Astrocyte (in vitro differentiated cells and primary cell): ENCODE measurements around the gene TMEM79. TPM values are rescaled to one million over a fixed set of nuclear protein-coding genes. Genes with fewer than 3 reads are reported as not detected.

Experiments
- DNase-seq: peaks from one replicate; pipeline ENCODE4 v3.0.0-alpha.2; 2010; ENCODE audit warnings: low read depth
- FAIRE-seq: peaks from 2 replicates; lab custom pipeline; 2011; peaks lifted over from hg19 to GRCh38; lab: Jason Lieb, UNC
- H2AFZ ChIP-seq: 2 replicates; pipeline ENCODE4 v1.6.0; 2012; ENCODE audit warnings: low read depth, low read length, inconsistent platforms
- H3K27ac ChIP-seq: 2 replicates; pipeline ENCODE4 v1.5.1; 2011; ENCODE audit warnings: low read depth, low read length, inconsistent platforms
- H3K27me3 ChIP-seq: 2 replicates; pipeline ENCODE4 v1.6.0; 2011; ENCODE audit warnings: low read length, inconsistent platforms; ENCODE audit not compliant: insufficient read depth
- H3K36me3 ChIP-seq: 2 replicates; pipeline ENCODE4 v1.5.1; 2011; ENCODE audit warnings: low read length, inconsistent platforms; ENCODE audit not compliant: insufficient read depth
- H3K4me1 ChIP-seq: 2 replicates; pipeline ENCODE4 v1.5.1; 2011; ENCODE audit warnings: low read length, inconsistent platforms; ENCODE audit not compliant: insufficient read depth
- H3K4me2 ChIP-seq: 2 replicates; pipeline ENCODE4 v1.6.0; 2012; ENCODE audit warnings: low read length, inconsistent platforms
- H3K4me3 ChIP-seq: 2 replicates; pipeline ENCODE4 v1.5.1; 2011; ENCODE audit warnings: low read depth, mild to moderate bottlenecking, low read length, inconsistent platforms; ENCODE audit not compliant: insufficient read depth
- H3K79me2 ChIP-seq: 2 replicates; pipeline ENCODE4 v1.6.0; 2012; ENCODE audit warnings: mild to moderate bottlenecking, low read length, inconsistent platforms; ENCODE audit not compliant: insufficient read depth
- H3K9ac ChIP-seq: 2 replicates; pipeline ENCODE4 v1.6.0; 2012; ENCODE audit warnings: mild to moderate bottlenecking, low read length, inconsistent platforms
- H3K9me3 ChIP-seq: 2 replicates; pipeline ENCODE4 v1.5.1; 2012; ENCODE audit warnings: low read depth, mild to moderate bottlenecking, low read length, inconsistent platforms; ENCODE audit not compliant: insufficient read depth
- H4K20me1 ChIP-seq: 2 replicates; pipeline ENCODE4 v1.6.0; 2012; ENCODE audit warnings: low read length, inconsistent platforms; ENCODE audit not compliant: insufficient read depth
- H3K27ac Mint-ChIP-seq: one replicate; pipeline ENCODE4 v1.8.0; 2021; ENCODE audit warnings: mild to moderate bottlenecking, mixed read lengths; ENCODE audit not compliant: unreplicated experiment
- H3K27me3 Mint-ChIP-seq: one replicate; pipeline ENCODE4 v1.8.0; 2021; ENCODE audit warnings: low read depth, mixed read lengths; ENCODE audit not compliant: unreplicated experiment
- H3K36me3 Mint-ChIP-seq: one replicate; pipeline ENCODE4 v1.8.0; 2021; ENCODE audit warnings: low read depth, mixed read lengths; ENCODE audit not compliant: unreplicated experiment
- H3K4me1 Mint-ChIP-seq: one replicate; pipeline ENCODE4 v1.8.0; 2021; ENCODE audit warnings: low read depth, mixed read lengths; ENCODE audit not compliant: unreplicated experiment
- H3K4me3 Mint-ChIP-seq: one replicate; pipeline ENCODE4 v1.8.0; 2021; ENCODE audit warnings: mild to moderate bottlenecking, moderate library complexity, mixed read lengths; ENCODE audit not compliant: unreplicated experiment
- H3K9me3 Mint-ChIP-seq: one replicate; pipeline ENCODE4 v1.8.0; 2021; ENCODE audit warnings: mild to moderate bottlenecking, mixed read lengths; ENCODE audit not compliant: unreplicated experiment
- EZH2 ChIP-seq: IDR thresholded peaks from 2 replicates; pipeline ENCODE4 v1.6.1; 2012; ENCODE audit warnings: mild to moderate bottlenecking, low read length, inconsistent platforms; ENCODE audit not compliant: insufficient read depth
- total RNA-seq: library from RNA; stranded (reverse); gene quantifications from 2 replicates; pipeline ENCODE4 v1.2.1, GENCODE V29; 2021
- TF ChIP-seq, protein P1 (sequence below): IDR thresholded peaks from 2 replicates; pipeline ENCODE4 v1.5.1; 2011; ENCODE audit warnings: low read depth, mild to moderate bottlenecking, inconsistent platforms, low read length, moderate library complexity; ENCODE audit not compliant: insufficient read depth

The TMEM79 gene
- total RNA-seq, 1 donor from 2014 or later, result 3.0 TPM

DNA sequence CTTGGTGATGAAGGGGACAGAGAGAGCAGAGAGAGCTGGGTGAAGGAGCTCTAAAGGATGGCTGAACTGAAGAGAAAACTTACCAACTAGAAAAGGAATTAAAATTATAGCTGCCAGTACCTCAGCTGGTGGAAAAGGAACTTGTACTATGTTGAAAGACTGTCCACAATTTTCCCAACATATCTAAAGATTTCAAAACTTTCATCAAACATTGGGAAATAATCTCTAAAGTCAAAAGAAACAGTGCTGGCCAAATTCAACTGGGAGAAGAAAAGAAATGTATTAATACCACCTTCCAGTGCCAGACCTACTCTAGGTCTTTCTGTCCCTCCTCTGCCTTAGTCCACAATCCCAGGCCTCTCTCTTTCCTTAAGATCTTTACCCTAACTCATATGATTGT lies 7.6 kb upstream of the TMEM79 start:
- H3K4me3 ChIP-seq, result no peak overlapping the region
- Mint-ChIP-seq H3K9me3 (no peaks in the 10 kb centered on the region), H3K27me3 (no peaks in the 10 kb centered on the region), H3K4me3 (no peak overlapping the region), H3K27ac (no peak overlapping the region), H3K36me3 (peaks cover 32% of the 10 kb centered on the region), H3K4me1 (peaks cover 7% of the 10 kb centered on the region)
- no peaks in the 10 kb centered on the region for H3K27me3 ChIP-seq
- no peak for TF ChIP-seq EZH2
- TF ChIP-seq, protein P1, sequence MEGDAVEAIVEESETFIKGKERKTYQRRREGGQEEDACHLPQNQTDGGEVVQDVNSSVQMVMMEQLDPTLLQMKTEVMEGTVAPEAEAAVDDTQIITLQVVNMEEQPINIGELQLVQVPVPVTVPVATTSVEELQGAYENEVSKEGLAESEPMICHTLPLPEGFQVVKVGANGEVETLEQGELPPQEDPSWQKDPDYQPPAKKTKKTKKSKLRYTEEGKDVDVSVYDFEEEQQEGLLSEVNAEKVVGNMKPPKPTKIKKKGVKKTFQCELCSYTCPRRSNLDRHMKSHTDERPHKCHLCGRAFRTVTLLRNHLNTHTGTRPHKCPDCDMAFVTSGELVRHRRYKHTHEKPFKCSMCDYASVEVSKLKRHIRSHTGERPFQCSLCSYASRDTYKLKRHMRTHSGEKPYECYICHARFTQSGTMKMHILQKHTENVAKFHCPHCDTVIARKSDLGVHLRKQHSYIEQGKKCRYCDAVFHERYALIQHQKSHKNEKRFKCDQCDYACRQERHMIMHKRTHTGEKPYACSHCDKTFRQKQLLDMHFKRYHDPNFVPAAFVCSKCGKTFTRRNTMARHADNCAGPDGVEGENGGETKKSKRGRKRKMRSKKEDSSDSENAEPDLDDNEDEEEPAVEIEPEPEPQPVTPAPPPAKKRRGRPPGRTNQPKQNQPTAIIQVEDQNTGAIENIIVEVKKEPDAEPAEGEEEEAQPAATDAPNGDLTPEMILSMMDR, result no peak
- peaks cover 47% of the 10 kb centered on the region for H4K20me1 ChIP-seq
- DNase-seq, result no peak
- H3K27ac ChIP-seq, result no peak overlapping the region
- H3K79me2 ChIP-seq, result peaks cover 49% of the 10 kb centered on the region
- peaks cover 59% of the 10 kb centered on the region for H3K36me3 ChIP-seq
- H2AFZ ChIP-seq, result no peak overlapping the region
- no peak for FAIRE-seq
- peaks cover 6% of the 10 kb centered on the region for H3K4me1 ChIP-seq
- H3K9me3 ChIP-seq, result no peaks in the 10 kb centered on the region
- H3K9ac ChIP-seq, result no peak overlapping the region
- no peak overlapping the region for H3K4me2 ChIP-seq

DNA sequence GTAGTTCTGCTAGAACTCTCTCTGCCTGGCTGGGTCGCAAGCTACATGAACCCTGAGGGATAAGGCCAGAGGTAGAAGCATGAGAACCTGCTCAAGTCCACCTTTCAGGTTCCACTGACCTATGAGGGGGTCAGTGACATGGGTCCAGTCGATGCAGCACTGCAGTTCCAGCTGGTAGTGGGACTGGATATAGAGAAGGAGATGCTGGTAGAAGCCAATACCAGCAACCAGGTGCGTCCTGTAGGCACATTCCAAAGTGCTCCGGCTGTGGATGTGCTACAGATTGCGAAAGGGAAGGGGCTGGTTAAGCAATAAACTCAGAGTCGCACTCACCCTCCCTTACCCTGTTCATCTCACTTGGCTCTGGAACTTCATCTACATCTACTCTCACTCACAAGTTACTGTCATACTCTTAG lies 7.2 kb upstream of the TMEM79 start:
- Mint-ChIP-seq H3K36me3 (peaks cover 32% of the 10 kb centered on the region), H3K9me3 (no peaks in the 10 kb centered on the region), H3K27ac (no peak overlapping the region), H3K4me3 (no peak overlapping the region), H3K27me3 (no peaks in the 10 kb centered on the region), H3K4me1 (peaks cover 8% of the 10 kb centered on the region)
- Histone ChIP-seq H3K4me3 (no peak overlapping the region), H3K4me2 (no peak overlapping the region), H3K9ac (no peak overlapping the region), H3K4me1 (peaks cover 10% of the 10 kb centered on the region), H3K27ac (no peak overlapping the region), H3K9me3 (no peaks in the 10 kb centered on the region), H2AFZ (no peak overlapping the region), H3K27me3 (no peaks in the 10 kb centered on the region), H3K79me2 (peaks cover 53% of the 10 kb centered on the region), H4K20me1 (peaks cover 51% of the 10 kb centered on the region), H3K36me3 (peaks cover 56% of the 10 kb centered on the region)
- TF ChIP-seq, protein P1, result no peak
- TF ChIP-seq EZH2, result no peak
- DNase-seq (no peak), FAIRE-seq (no peak)

DNA sequence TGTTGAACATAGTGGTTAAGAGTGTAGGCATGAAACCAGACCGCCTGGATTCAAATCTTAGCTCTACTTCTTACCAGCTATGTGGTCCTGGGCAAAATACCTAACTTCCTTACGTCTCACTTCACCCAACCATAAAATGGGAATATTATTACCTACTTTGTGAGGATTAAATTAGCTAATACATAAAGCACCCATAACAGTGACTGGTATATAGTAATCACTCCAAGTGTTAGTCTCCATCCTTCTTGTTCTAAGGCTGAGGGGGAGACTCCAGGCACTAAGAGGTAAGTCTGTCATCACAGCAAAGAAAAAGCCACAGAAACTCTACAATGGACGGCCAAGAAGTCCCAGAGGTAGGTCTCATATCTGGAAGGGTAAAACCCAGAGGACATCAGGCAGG lies 4.3 kb upstream of the TMEM79 start:
- Histone ChIP-seq H3K9ac (peak overlapping the region; percentile 26), H3K79me2 (peaks cover 59% of the 10 kb centered on the region), H3K4me1 (peaks cover 17% of the 10 kb centered on the region), H3K27me3 (no peaks in the 10 kb centered on the region), H3K4me3 (no peak overlapping the region), H4K20me1 (peaks cover 47% of the 10 kb centered on the region), H3K4me2 (no peak overlapping the region), H2AFZ (no peak overlapping the region), H3K9me3 (no peaks in the 10 kb centered on the region), H3K36me3 (peaks cover 32% of the 10 kb centered on the region), H3K27ac (no peak overlapping the region)
- FAIRE-seq, result no peak
- no peak for DNase-seq
- no peak overlapping the region for H3K27ac Mint-ChIP-seq
- H3K9me3 Mint-ChIP-seq, result no peaks in the 10 kb centered on the region
- H3K36me3 Mint-ChIP-seq, result peaks cover 15% of the 10 kb centered on the region
- TF ChIP-seq, protein P1, result no peak
- no peak for TF ChIP-seq EZH2
- H3K4me3 Mint-ChIP-seq, result peak overlapping the region; percentile 17
- H3K4me1 Mint-ChIP-seq, result peaks cover 17% of the 10 kb centered on the region
- H3K27me3 Mint-ChIP-seq, result no peaks in the 10 kb centered on the region
